Measurements from ENCODE around the gene MORN1. TPM values are rescaled to one million over a fixed set of nuclear protein-coding genes. Genes with fewer than 3 reads are reported as not detected.
A peak's percentile ranks its signal among the peaks of the same experiment; 100 is the strongest.
"Not testable (repeated sequence)": the region's sequence is repeated elsewhere in the genome, so short reads cannot be mapped to it uniquely, and the experiment has no call there.

Gene MORN1
- total RNA-seq, 1 experiment from 2014 or later = 47.8 TPM

- no TSS peak for BruUV-seq (replicated peaks)
- DNase-seq = no peak
- Histone ChIP-seq H3K4me2 (no peak overlapping the region), H3K79me2 (ENCODE audit: low read depth) (no peaks in the 10 kb centered on the region), H3F3A (ENCODE audit: insufficient read depth, low read depth) (no peaks in the 10 kb centered on the region), H3K36me3 (ENCODE audit: low read depth) (no peaks in the 10 kb centered on the region), H4K20me1 (ENCODE audit: insufficient read depth) (no peaks in the 10 kb centered on the region; the same call in 1 of the 2 replicates), H3K27me3 (ENCODE audit: insufficient read depth, low read depth) (peaks cover 29% of the 10 kb centered on the region), H3K9me3 (ENCODE audit: insufficient read depth, low read depth) (no peaks in the 10 kb centered on the region), H3K9me2 (ENCODE audit: insufficient read depth) (no peaks in the 10 kb centered on the region), H3K27ac (no peak overlapping the region), H2AFZ (no peak overlapping the region), H3K4me3 (no peak overlapping the region), H3K4me1 (replicated peaks; ENCODE audit: insufficient read depth) (no peaks in the 10 kb centered on the region)
- intact Hi-C loops (cut with micrococcal nuclease; ENCODE audit: unreplicated experiment) = no loop called here
- POLR2A ChIA-PET (ENCODE audit: unreplicated experiment) = no interaction called here
- CTCF ChIA-PET = no interaction called here
- no peak for TF ChIP-seq EZH2 (IDR thresholded peaks at IDR 0.05; ENCODE audit: low read depth)
- TF ChIP-seq CTCF (conservative IDR thresholded peaks at IDR 0.05) = no peak
These were observed 57.0 kb downstream of the MORN1 start for GRCh38 chr1:2334366-2334765.

- H3K4me2 ChIP-seq; intact Hi-C loops (cut with micrococcal nuclease; ENCODE audit: unreplicated experiment); H3K27ac ChIP-seq; CTCF ChIA-PET; H2AFZ ChIP-seq; POLR2A ChIA-PET (ENCODE audit: unreplicated experiment); BruUV-seq (replicated peaks); H3K79me2 ChIP-seq (ENCODE audit: low read depth); H3K9me2 ChIP-seq (ENCODE audit: insufficient read depth); H3F3A ChIP-seq (ENCODE audit: insufficient read depth, low read depth); DNase-seq; H4K20me1 ChIP-seq (ENCODE audit: insufficient read depth); H3K36me3 ChIP-seq (ENCODE audit: low read depth); H3K4me3 ChIP-seq; H3K4me1 ChIP-seq (replicated peaks; ENCODE audit: insufficient read depth); H3K9me3 ChIP-seq (ENCODE audit: insufficient read depth, low read depth): not testable (repeated sequence)
- peaks cover 11% of the 10 kb centered on the region for H3K27me3 ChIP-seq (ENCODE audit: insufficient read depth, low read depth)
These were observed 59.8 kb downstream of the MORN1 start for GRCh38 chr1:2331580-2331979.

GRCh38 chr1:2331200-2331544 lies 60.2 kb downstream of the MORN1 start:
- Histone ChIP-seq H4K20me1 (ENCODE audit: insufficient read depth) (no peaks in the 10 kb centered on the region; the same call in 1 of the 2 replicates), H3F3A (ENCODE audit: insufficient read depth, low read depth) (no peaks in the 10 kb centered on the region), H2AFZ (no peak overlapping the region), H3K4me2 (no peak overlapping the region), H3K27me3 (ENCODE audit: insufficient read depth, low read depth) (peaks cover 11% of the 10 kb centered on the region), H3K79me2 (ENCODE audit: low read depth) (no peaks in the 10 kb centered on the region), H3K9me3 (ENCODE audit: insufficient read depth, low read depth) (no peaks in the 10 kb centered on the region), H3K27ac (no peak overlapping the region), H3K4me3 (no peak overlapping the region), H3K36me3 (ENCODE audit: low read depth) (no peaks in the 10 kb centered on the region), H3K4me1 (replicated peaks; ENCODE audit: insufficient read depth) (no peaks in the 10 kb centered on the region), H3K9me2 (ENCODE audit: insufficient read depth) (no peaks in the 10 kb centered on the region)
- TF ChIP-seq CTCF (conservative IDR thresholded peaks at IDR 0.05) = no peak
- intact Hi-C loops (cut with micrococcal nuclease; ENCODE audit: unreplicated experiment) = no loop called here
- BruUV-seq (replicated peaks) = no TSS peak
- ChIA-PET CTCF (no interaction called here), POLR2A (ENCODE audit: unreplicated experiment) (no interaction called here)
- no peak for DNase-seq

- Histone ChIP-seq H3F3A (ENCODE audit: insufficient read depth, low read depth) (no peaks in the 10 kb centered on the region), H3K79me2 (ENCODE audit: low read depth) (no peaks in the 10 kb centered on the region), H4K20me1 (ENCODE audit: insufficient read depth) (no peaks in the 10 kb centered on the region; the same call in 1 of the 2 replicates), H3K4me1 (replicated peaks; ENCODE audit: insufficient read depth) (no peaks in the 10 kb centered on the region), H3K4me3 (no peak overlapping the region), H3K4me2 (no peak overlapping the region), H2AFZ (no peak overlapping the region), H3K27ac (no peak overlapping the region), H3K36me3 (ENCODE audit: low read depth) (no peaks in the 10 kb centered on the region), H3K27me3 (ENCODE audit: insufficient read depth, low read depth) (peaks cover 11% of the 10 kb centered on the region), H3K9me2 (ENCODE audit: insufficient read depth) (no peaks in the 10 kb centered on the region), H3K9me3 (ENCODE audit: insufficient read depth, low read depth) (no peaks in the 10 kb centered on the region)
- POLR2A ChIA-PET (ENCODE audit: unreplicated experiment) = no interaction called here
- peak in 1 of 2 experiments; percentile 44 for DNase-seq
- intact Hi-C loops (cut with micrococcal nuclease; ENCODE audit: unreplicated experiment) = no loop called here
- TF ChIP-seq EZH2 (IDR thresholded peaks at IDR 0.05; ENCODE audit: low read depth) (no peak), CTCF (conservative IDR thresholded peaks at IDR 0.05) (no peak)
- CTCF ChIA-PET = no interaction called here
- no TSS peak for BruUV-seq (replicated peaks)
These were observed 60.7 kb downstream of the MORN1 start for GRCh38 chr1:2330519-2331199.
